HG02852 (cell line): ENCODE measurements around the gene CLIP4.
"Not testable (repeated sequence)": the region's sequence is repeated elsewhere in the genome, so short reads cannot be mapped to it uniquely, and the experiment has no call there.

Experiments
- ATAC-seq: cut with Tn5 transposase; IDR thresholded peaks from one replicate; pipeline ENCODE4 v1.9.1; 2021; ENCODE audit warnings: mild to moderate bottlenecking, moderate library complexity; ENCODE audit not compliant: unreplicated experiment

Gene CLIP4, protein sequence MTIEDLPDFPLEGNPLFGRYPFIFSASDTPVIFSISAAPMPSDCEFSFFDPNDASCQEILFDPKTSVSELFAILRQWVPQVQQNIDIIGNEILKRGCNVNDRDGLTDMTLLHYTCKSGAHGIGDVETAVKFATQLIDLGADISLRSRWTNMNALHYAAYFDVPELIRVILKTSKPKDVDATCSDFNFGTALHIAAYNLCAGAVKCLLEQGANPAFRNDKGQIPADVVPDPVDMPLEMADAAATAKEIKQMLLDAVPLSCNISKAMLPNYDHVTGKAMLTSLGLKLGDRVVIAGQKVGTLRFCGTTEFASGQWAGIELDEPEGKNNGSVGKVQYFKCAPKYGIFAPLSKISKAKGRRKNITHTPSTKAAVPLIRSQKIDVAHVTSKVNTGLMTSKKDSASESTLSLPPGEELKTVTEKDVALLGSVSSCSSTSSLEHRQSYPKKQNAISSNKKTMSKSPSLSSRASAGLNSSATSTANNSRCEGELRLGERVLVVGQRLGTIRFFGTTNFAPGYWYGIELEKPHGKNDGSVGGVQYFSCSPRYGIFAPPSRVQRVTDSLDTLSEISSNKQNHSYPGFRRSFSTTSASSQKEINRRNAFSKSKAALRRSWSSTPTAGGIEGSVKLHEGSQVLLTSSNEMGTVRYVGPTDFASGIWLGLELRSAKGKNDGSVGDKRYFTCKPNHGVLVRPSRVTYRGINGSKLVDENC

DNA sequence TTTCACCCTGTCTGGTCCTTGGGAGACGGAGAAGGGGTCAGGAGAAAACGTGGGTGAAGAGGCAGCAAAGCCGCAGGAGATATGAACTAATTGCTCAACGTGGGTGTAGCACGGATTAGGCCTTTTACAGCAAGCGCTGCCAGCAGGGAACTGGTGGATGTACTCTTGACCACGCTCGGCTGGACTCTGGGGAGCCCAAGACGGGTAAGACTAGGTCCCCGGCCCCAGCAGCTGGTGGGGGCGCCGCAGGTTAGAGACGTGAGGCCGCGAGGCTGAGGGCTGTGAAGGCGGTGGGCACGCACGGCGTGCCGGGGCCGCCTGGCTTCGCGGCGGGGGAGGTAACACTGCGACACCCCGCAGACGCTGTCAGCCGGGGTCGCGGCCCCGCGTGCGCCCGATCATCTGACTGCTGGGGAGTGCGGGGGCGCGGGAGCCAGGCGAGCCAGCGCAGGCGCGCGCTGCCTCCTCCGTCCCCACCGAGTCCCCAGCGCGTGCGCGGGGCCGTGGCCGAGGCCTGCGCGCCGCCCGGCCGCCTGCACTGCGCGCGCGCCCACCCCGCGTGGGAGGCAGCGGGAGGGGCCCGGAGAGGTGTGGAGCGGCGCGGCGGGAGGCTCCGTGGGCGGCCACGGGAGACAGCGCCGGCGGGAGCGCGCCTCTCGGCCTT lies at the start of gene CLIP4:
TSS of gene CLIP4 (plus strand) at position 470 of the 664 bp plus-strand sequence. CDS start 5,974 bp downstream, outside the sequence.
- peak; percentile 38 for ATAC-seq

DNA sequence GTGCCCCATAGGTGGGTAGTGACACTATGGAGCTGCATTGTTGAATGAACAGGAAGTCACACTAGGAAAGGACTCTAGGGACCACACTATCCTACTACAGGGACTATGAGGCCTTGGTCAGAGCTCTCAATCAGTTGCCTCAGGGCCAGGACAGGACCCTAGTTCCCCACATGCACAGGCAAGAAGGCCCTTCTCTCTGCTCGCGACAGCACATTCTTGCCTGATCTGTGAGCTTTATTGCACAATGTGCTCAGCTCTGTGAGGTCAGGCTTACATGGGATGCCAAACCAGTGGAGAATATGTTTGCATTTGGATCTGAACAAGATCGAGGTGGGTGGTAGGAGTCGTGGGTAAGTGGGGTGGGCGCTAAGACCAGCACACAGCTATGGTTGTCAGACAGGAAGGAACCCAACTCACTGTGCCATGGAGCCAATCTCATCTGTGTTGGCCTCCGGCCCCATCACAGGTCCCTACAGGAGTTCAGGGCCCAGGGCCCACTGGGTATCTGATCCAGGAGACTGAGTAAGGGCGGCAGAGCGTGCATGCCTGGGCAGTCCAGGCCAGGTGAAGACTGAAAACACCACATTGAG lies 48.8 kb upstream of the CLIP4 start:
- ATAC-seq, result no peak

DNA sequence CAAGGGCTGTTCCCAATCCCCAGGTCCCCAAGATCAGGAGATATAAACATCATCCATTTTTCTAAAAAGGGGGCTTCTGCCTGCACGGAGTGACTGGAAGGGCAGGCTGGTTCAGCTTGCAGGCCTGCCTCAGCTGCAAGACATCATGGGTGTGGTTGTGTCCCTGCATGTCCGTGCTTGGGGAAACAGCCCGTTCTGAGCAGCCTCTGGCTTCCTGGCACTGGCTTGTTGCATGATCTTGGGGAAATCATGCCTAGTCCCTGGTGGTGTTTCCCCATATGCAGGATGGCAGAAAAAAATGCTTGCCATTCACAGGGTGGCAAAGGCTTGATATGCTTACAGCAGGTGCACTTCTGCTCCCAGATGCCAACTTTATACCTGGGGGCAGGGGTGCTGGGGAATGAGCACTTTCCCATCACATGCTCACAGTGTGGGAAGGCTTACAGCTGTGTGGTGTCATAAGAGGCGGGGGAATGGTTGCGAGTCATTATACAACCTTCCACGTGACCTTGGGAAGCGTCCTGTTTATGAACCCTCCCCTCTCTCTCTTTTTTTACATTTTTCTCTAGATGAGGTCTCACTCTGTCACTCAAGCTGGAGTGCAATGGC lies 48.1 kb upstream of the CLIP4 start:
- no peak for ATAC-seq

DNA sequence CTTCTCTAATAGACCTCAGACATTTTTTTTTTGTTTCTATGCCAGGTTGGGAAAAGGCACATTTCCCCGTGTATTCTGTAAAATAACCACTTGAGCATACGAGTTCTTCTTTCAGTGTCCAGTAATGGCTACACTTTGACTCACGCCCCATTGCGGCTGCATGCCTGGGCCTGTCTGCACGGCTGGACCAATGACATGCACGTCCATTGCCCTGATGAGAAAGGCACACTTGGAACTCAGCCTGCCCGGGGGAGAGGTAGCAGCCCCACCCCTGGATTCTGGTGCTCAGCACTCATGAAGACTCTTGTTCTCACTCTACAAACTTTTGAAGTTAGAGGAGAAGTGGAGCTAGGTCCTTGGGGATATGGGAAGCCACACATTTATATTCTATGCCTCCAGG lies 46.7 kb upstream of the CLIP4 start:
- ATAC-seq, result no peak

DNA sequence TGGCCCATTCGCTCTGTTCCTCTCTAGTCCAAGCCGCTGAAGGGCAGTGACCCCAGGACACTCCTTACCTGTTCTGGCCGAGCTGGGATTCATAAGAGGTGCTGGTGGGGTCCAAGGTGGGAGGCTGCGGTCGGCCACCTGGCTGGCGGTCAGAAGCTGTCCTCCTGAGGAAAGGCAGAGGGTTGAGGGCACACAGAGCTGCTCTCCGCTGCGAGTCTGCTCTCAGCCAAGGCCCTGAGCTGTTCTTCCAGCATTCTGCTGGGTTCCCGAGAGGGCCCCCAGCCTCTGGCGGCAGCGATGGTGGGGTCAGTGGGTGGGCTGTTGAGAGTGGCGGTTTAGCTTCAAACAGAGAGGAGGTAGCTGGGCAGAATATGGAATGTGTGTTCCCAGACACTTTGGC lies 44.7 kb upstream of the CLIP4 start:
- no peak for ATAC-seq

DNA sequence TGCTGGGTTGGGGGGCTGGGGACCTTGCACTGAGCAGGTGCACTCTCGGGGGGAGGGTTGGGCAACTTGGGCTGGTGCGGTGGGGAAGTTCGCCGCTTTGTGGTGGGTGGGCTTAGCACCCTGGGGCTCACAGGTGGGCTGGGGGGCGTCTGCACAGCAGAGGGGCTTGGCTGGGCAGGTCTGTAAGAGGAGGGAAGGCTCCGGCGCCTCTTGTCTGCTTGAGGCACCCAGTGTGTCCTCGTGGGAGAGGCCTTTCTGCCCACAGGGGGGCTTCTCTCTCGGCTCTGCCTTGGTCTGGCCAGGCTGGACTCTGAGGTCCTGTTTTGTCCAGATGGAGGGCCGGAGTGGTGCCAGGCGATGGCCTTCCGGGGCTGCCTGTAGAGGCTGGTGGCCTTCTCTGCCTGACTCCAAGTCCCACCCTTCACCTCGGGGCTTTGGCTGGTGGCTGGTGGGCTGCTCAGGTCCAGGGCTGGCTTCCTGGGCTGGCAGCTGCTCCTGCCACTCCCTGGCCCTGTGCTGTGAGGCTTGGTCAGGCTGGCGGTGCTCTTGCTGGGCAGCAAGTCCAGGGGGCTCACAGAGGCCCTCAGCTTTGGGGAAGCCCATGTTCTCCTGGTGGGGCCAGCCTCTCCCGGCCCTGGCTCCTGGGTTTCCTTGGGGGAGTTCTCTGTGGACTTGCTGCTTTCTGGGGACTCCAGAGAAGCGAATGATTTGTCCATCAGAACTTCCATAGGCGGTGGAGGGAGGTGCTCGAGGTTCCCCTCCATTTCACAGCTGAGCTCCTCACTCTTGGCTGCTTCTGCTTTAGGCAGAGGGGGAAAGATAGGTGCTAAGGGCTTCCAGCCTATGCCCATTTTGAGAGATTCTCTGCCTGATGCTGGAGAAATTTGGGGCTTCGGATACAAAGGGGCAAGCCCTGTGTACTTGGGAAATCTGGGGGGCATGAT lies 43.9 kb upstream of the CLIP4 start:
- no peak for ATAC-seq

DNA sequence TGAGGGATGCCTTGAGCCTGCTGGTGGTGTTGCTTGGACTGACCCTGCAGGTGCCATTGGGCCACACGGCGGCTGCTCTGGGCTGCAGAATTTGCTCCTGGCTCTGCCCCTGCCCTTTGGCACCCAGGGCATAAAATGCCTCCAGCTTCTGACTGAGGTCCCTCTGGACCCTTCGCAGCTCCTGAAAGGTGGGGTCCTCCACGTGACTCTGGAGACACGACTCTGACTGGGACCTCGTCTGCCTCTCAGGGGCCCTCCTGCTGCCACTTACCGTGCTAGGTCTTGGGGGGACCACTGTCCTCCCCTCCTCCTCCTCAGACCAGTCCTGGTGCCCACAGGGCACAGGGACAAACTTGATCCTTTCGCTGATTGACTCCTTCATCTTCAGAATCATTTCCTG lies 43.0 kb upstream of the CLIP4 start:
- ATAC-seq, result no peak

DNA sequence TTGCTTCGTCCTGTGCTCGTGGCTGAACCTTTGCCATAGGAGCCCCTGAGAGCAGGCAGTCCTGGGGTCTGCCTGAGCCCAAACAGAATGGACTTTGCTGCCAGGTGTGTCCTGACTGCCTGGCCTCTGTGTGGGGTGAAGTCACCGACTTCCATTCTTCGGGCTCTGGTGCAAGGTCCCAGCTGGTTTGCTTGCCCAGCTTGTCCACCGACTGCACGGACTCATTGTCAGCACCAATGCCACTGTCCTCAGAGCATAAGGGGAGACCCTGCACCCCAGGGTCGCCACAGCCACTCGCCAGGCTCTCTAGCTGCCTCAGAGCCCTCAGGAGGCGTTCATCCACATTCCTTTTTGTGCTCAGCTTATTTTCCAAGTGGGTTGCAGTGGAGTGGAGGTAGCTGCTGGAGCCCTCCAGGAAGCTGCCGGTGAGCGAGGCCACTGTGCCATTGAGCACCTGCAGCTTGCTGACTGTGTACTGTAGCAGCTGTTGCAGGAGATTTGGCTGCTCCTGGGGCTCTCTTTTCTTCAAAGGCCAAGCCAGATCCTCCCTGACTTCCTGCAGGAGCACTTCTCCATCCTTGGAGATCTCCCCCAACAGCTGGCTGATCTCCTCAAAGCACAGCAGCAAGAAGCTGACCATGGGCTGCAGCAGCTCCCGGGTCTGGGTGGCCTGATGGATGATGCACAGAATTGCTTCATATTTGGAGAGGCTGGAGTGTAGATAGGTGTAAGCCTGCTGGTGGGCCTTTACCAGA lies 42.1 kb upstream of the CLIP4 start:
- ATAC-seq, result no peak

DNA sequence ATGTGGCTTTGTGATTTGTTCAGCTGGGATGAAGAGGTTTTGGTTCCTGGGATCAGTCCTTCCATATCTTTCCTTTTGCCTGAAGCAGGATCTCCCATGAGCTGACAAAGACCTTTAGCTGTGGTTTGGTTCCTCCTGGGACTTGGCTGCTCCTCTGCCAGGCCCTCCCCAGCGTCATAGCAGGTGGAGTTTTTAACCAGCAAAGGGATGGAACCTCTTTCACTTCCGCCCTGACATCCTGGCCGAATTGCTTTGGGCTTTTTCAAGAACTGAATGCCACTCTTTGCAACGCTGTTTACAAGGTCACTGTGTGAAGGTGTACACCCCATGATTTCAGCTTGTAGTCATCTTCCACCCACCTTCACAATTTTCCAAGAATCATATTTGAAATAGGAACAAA lies 41.3 kb upstream of the CLIP4 start:
- no peak for ATAC-seq

DNA sequence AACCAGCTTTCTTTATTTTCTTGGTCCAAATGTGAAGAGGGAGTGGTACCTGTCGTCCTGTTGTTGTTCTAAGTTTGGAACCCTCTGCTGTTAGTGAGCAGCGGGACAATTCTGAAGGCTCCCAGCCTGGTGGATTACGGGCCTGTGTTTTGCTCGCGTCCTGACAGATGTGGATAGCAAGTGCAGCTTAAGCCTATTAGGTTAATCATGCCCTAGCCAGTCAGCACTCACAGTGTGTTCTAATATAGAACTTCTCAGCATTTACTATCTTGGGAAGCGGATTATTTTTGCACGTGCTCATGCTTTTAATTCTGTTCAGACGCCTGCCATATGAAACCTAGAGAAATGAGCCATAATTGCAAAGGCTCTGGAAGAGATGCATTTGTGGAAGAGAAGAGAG lies 40.8 kb upstream of the CLIP4 start, which contains the start of gene PCARE:
TSS of gene PCARE (minus strand) at position 113 of the 400 bp plus-strand sequence. CDS start 262 bp downstream, outside the sequence.
- no peak for ATAC-seq

DNA sequence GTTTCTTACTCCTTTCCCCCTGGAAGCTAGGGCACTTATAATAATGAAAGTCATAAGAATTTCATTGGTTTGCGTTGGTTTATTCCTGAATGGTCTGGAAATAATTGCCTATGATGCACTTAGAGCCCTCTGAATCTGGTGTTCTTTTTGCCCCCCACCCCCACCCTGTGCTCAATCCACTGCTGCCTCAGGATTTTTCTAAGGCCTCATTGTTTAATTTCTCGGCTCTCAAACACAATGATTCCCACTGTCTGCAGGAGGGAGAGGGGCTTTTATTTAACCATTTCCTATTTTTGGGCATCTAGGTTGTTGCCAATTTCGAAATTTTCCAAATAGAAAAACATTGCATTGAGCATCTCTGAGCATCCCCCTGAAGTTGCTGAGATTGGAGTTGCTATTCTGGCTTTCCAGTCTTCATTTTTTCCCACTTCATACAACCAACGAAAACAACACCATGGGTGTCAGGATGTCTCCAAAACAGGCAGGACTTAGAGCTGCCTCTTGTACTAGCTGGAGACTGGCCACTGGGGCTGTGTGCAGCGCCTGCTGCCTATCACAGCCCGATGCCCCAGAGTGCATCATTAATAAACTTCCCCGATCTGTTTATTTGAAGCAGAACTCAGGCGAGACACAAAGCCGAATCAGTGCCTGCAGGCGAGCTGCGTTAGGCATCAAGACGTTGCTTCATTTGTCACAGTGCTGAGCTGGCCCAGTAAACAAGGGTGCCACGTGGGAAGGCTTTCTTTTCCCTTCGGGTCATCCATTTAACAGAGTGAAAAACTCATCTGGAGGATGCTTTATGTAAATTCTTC lies 39.1 kb upstream of the CLIP4 start:
- no peak for ATAC-seq

DNA sequence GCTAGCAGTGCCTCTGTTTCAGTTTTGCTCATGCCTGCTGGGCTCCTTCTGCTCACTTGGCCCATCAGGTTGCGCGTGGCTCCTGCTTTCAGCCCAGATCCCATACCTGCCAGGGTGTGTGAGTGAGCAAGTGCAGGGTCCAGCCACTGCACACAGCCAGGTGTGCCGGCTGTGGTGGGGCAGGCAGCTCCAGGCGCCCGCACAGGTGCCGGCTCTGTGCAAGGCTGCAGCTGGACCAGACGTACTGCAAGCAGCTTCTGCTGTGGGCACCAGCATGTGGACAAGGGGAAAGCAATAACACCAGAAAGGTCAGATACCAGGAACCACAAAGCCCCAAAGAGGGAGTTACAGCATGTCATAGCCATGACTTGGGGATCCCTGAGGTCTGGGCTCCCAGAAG lies 35.3 kb upstream of the CLIP4 start:
- no peak for ATAC-seq

DNA sequence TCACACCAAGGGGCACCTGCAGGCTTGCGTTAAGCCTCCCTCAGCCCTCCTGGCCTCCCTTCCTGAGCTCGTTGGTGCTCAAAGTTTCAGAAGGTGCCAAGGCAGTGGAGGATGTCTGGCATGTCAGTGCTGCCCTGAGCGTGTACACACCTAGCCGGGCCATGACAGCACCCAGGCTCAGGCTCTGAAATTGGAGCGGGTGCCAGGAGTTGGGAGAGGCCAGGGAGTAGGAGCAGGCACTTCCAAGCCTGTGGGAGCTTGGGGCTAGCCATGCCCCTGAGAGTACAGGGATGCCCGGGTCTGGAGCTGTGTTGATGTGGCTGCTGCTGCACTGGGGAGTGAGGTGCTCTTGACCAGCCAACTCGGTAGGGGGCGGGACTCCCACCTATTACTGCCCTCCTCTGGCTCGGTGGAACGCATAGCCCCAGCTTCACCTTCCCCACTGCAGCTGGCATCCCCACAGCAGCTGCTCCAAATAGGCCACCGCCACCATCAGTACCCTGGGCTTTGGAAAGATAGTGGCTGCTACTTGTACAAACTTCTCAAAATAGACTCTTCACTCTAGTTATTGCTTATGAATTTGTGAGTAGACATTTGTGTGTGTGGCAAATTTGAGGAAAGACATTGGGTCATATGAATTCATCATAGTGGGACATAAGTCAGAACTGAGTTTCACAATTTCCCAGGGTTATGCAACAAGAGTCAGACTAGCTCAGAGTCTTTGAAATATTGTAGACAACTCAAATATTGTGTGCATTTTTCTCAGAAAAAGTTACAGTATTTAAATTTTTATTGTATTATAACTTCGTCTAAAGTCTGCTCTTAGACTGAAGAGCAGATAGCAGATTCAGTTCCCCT lies 34.1 kb upstream of the CLIP4 start:
- no peak for ATAC-seq

DNA sequence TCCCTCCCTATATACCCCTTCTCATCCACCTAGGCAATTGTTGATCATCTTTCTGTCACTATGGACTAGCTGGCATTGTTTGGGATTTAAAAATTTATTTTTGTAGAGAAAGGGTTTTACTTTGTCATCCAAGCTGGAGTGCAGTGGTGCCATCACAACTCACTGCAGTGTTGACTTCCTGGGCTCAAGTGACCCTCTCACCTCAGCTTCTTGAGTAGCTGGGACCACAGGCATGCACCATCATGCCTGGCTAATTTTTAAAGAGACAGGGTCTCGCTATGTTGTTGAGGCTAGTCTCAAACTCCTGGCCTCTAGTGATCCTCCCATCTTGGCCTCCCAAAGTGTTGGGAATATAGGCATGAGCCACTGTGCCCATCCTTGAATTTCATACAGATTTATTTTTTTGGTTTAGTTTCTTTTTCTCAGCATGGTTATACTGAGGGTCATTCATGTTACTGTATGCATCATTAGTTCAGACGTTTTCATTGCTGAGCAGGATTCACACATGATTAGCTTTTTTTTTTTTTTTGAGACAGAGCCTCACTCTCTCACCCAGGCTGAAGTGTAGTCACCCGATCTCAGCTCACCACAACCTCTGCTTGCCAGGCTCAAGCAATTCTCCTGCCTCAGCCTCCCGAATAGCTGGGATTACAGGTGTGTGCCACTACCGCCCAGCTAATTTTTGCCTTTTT lies 32.3 kb upstream of the CLIP4 start:
- no peak for ATAC-seq

DNA sequence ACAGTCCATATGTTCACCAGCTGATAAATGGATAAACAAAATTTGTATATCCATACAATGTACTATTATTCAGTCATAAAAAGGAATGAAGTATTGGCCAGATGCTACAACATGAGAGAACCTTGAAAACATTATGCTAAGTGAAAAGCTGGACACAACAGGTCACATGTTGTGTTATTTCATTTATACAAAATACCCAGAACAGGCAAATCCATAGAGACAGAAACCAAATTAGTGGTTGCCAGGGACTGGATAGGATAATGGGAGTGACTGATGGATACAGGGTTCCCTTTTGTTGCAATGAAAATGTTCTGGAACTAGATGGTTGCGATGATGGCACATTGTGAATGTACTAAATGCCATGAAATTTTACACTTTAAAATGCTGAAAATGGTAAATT lies 30.7 kb upstream of the CLIP4 start:
- no peak for ATAC-seq

DNA sequence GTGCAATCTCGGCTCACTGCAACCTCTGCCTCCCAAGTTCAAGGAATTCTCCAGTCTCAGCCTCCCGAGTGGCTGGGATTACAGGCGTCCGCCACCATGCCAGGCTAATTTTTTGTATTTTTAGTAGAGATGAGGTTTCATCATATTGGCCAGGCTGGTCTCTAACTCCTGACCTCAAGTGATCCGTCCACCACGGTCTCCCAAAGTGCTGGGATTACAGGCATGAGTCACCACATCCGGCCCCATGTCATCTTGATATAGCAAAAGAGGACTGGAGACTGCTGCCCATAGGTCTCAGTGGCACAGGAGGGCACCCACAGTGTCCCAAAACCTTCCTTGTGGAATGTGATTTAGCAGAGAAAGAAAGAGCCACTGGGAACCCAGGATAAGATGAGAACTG lies 24.9 kb upstream of the CLIP4 start:
- ATAC-seq, result not testable (repeated sequence)

DNA sequence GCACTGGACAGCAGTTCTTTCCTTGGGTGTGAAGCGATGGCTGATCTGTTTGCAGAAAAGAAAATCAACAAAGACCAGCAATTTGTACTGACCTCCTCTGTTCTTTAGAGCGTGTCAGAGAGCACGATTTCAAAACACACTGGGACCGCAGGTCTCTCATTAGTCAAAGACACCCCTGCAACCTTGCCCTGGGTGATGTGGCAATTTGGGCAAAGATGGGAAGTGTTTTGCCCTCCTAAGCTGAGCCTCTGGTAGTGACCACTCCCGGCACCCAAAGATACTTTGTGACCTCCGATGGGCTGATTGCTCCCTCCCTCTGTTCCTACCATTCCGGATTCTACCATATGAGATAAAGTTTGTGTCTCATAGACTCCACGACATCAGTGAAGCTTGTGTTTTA lies 18.2 kb upstream of the CLIP4 start:
- ATAC-seq, result no peak
